Ishikawa (cell line): ENCODE measurements around the gene CLIC4.
A peak's percentile ranks its signal among the peaks of the same experiment; 100 is the strongest.

ENCODE experiments used
- EGR1 ChIP-seq: IDR thresholded peaks from 2 replicates; pipeline ENCODE4 v1.6.1; 2012
- EP300 ChIP-seq: IDR thresholded peaks from 2 replicates; pipeline ENCODE4 v1.6.1; 2012; ENCODE audit warnings: borderline replicate concordance
- FOXM1 ChIP-seq: IDR thresholded peaks from 2 replicates; pipeline ENCODE4 v1.6.1; 2012; ENCODE audit warnings: low read depth, borderline replicate concordance
- NFIC ChIP-seq: IDR thresholded peaks from 2 replicates; pipeline ENCODE4 v1.6.1; 2012
- RAD21 ChIP-seq: IDR thresholded peaks from 2 replicates; pipeline ENCODE4 v1.6.1; 2012; ENCODE audit warnings: low read depth
- REST ChIP-seq: IDR thresholded peaks from 2 replicates; pipeline ENCODE4 v1.6.1; 2012; ENCODE audit warnings: low read depth, mild to moderate bottlenecking
- TAF1 ChIP-seq: IDR thresholded peaks from 2 replicates; pipeline ENCODE4 v1.6.1; 2012; ENCODE audit warnings: low read depth, mild to moderate bottlenecking
- TCF12 ChIP-seq: IDR thresholded peaks from 2 replicates; pipeline ENCODE4 v1.6.1; 2012; ENCODE audit warnings: low read depth
- USF1 ChIP-seq: IDR thresholded peaks from 2 replicates; pipeline ENCODE4 v1.6.1; 2012
- YY1 ChIP-seq: IDR thresholded peaks from 2 replicates; pipeline ENCODE4 v1.6.1; 2012; ENCODE audit warnings: low read depth
- ZBTB7A ChIP-seq: IDR thresholded peaks from 2 replicates; pipeline ENCODE4 v1.6.1; 2012; ENCODE audit warnings: low read depth
- TF ChIP-seq, protein P1 (sequence below): IDR thresholded peaks from 2 replicates; pipeline ENCODE4 v1.6.1; 2012

DNA sequence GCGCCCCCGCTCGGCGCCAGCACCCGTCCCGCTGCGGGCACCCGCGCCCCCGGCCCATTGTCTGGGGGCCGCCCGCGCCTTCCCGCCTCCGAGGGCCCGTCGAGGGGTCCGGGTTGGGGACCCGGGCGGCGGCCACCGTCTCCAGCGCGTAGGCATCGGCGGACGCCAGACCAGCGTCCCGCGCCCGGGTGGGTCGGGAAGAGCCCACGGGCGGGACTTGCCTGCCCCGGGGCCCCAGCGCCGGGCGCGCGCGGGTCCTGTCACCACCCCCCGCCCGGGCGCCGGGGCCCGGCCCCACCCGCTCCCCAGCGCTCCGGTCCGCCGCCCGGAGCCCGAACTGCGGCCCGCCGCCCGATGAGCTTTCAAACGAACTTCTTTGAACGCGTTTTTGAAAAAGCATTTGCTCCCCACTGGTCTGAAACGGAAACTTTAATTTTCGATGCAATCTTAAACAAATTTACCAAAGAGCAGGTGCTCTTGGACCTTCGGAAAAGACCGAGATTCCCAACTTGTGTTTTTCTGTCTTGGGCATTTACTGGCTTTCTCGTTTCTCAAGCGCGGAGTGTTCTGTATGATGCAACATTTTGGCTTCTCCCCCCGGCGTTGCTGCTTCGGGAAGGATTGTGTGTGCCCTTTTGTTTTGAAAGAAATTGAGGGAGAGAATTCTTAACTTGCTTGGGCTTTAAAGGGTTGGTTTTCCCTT, 615 bp downstream of the CLIC4 start:
- TF ChIP-seq EGR1 (no peak), REST (no peak), FOXM1 (no peak), TAF1 (no peak), RAD21 (no peak), EP300 (no peak), YY1 (no peak), USF1 (no peak), NFIC (no peak), ZBTB7A (no peak; the same call in 1 of the 2 replicates), TCF12 (no peak)
- TF ChIP-seq, protein P1, sequence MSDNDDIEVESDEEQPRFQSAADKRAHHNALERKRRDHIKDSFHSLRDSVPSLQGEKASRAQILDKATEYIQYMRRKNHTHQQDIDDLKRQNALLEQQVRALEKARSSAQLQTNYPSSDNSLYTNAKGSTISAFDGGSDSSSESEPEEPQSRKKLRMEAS: peak; percentile 23; the same call in 1 of the 2 replicates
